Measurements from ENCODE around the gene ABCC3.

ABCC3 gene

DNA sequence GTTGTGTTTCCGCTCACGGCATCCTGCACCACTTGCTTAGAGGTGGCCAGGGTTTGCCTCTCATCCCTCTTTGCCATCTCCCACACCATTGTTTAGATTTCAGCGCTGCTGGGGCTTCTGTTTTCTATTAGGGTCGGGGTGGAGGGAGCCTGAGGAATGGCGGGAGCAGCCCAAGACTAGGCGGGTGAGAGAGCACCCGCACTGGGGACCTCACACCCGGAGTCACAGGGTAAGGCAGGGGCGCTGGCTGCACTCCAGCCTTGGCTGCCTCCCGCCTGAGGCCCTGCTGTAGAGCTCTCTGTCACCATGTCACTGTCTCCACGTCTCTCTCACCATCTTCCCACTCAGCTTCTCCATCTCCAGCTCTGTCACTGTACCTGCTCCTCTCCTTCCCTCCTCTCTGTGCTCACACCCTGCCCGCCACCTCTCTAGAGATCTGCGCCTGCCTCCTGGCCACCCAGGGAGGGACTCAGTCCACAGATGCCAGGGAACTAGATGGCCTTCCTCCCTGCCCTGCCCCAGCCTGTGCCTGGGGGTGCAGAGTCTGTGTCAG is 32.8 kb upstream of the ABCC3 start:
- DNase-seq = peak in 11 of 42 donors; percentile 12 to 70 (median 36)
- intact Hi-C loops (cut with DNase I) = no loop called here

DNA sequence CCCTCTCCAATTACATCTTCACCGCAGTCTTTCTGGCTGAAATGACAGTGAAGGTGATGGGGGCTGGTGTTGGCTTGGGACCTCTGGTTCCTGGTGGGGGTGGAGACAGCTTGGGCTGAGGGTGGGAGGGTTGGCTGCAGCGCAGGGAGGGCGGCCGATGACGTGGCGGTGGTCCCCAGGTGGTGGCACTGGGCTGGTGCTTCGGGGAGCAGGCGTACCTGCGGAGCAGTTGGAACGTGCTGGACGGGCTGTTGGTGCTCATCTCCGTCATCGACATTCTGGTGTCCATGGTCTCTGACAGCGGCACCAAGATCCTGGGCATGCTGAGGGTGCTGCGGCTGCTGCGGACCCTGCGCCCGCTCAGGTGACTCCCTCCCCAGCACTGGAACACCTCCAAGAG is 31.8 kb upstream of the ABCC3 start:
- intact Hi-C loops (cut with DNase I) = no loop called here
- no peak for DNase-seq

DNA sequence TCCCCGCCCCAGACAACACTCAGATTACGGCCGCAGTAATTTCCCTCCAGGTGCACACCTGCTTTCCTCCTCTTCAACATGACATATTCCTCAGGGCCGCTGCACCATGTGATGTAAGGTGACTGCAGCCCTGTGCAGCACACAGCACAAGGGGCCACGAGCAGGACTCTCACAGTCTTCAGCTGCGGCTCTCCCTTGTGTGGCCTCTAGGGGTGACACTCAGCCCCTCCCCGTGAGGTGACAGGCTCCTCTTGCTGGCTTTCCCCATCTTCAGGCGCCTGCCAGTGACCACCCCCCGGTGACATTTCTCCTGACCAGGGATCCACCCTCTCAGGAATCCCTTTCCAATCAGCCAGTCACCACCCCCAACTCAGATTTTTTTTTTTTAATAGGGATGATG is 31.3 kb upstream of the ABCC3 start:
- DNase-seq = no peak
- intact Hi-C loops (cut with DNase I) = no loop called here

DNA sequence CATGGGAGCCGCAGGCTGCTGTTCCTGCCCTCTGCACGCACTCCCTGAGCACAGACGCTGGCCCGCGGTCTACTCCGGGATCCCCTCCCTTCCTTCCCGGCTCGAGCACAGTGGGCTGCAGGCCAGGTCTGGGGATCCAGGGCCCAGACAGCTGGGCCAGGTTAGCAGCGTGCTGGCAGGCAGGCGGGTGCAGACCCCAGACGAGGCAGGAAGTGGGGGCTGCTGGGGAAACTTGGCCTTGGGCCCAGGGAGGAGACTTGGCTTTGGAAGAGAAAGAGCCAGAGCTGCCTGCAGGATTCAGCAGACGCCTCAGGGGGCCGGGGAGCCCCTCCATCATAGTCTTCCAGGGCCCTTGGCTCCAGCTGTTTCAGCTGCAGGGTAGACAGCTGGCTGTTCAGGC is 30.2 kb upstream of the ABCC3 start:
- peak in 15 of 42 donors; percentile 7 to 42 (median 25) for DNase-seq
- intact Hi-C loops (cut with DNase I) = no loop called here

DNA sequence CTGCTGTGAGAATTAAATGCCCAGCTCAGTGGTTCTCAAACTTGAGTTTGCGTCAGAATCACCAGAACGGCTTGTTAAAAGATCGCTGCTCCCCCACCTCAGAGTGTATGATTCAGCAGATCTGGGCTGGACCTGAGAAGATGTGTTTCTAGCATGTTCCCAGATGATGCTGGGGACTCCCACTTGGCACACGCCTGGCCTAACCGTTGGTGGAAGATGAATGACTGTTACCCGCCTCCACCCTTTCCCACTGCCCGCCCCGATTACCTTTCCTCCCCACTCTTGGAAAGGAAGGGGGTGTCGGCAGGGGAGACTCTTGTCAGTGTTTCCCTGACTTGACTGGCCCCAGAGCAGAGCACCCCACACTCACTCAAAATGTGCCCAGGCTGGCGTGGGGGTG is 29.3 kb upstream of the ABCC3 start:
- intact Hi-C loops (cut with DNase I) = no loop called here
- no peak for DNase-seq

DNA sequence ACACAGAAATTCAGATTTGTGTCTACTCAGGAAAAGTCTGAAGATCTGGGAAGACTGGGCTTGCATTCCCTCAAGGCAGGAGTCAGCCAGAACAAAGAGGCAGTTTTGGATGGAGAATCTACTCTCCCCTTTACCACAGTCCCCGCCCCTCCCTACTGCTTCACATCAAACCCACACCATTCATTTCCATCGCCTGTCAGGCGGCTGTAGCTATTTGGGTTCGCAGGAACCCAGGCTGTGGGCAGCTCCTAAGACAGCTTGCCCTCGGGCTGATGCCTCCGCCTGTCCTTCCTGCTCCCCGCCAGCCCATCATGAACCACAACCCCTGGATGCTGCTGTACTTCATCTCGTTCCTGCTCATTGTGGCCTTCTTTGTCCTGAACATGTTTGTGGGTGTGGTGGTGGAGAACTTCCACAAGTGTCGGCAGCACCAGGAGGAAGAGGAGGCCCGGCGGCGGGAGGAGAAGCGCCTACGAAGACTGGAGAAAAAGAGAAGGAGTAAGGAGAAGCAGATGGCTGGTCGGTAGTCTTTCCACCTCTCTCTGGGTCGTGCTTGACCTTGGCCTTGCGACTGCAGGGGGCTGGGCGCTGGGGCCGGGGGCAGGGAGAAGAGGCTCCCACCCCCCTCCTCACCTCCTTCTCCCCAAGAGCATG is 27.0 kb upstream of the ABCC3 start:
- intact Hi-C loops (cut with DNase I) = no loop called here
- DNase-seq = no peak

DNA sequence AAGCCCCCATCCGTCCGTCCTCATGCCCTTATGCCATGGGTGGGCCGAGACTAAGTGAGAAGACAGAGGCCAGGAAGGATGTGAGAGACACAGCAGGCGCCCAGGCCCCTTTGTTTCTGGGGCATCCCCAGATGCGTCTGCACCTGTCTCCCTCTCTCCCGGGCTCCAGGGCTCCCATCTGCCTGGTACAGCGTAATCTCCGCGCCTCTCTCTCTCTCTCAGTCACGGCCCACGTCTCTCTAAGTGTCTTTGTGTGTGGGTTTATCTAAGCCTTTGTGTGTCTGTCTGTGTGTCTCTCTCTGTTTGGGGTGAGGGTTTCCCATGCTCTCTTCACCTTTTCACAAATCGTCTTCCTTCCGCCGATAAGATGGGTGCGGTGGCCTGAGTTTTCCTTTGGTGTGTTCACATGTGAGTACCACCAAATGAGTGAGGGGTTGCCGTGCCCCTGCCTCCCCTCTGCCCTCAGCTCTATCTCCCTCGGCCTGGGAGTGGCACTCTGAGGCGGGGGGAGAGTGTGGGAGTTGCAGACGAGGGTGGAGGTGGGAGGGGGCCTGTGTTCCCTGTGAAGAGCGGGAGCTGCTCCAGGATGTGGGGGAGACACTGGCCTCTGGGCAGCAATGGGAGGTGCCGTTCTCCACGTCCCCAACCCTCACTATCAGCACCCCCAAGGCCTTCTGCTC is 25.8 kb upstream of the ABCC3 start:
- DNase-seq = peak in 37 of 42 donors; percentile 19 to 87 (median 57)
- intact Hi-C loops (cut with DNase I) = no loop called here

DNA sequence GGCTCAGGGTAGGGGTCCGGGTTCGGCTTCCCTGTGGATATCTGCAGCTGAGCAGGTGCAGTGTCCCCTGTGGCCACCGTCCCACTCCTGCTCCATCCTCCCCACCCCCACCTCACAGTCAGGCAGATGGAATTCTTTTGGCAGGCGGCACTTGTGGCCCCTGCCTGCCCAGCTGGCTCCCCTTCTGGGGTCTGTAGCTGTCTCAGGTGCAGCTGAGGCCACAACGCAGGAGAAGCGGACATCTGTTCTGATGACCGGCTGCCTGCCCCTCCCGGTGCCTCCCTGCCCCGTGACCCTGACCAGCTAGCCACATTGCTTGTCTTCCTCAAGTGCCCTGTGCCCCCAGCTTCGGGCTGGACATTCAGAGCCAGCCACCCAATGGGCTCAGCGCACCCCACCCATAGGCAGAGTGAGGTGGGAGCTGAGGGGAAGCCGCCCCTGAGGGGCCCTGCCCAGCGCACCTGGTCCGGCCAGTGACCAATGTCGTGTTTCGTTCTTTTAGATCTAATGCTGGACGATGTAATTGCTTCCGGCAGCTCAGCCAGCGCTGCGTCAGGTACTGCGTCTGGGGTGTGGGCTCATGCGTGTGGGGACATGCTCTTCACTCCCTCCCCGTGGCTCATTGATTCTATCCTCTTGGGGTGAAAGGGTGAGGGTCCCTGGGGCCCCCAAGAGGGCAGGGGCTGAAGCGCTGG is 25.2 kb upstream of the ABCC3 start:
- no peak for DNase-seq
- intact Hi-C loops (cut with DNase I) = no loop called here

DNA sequence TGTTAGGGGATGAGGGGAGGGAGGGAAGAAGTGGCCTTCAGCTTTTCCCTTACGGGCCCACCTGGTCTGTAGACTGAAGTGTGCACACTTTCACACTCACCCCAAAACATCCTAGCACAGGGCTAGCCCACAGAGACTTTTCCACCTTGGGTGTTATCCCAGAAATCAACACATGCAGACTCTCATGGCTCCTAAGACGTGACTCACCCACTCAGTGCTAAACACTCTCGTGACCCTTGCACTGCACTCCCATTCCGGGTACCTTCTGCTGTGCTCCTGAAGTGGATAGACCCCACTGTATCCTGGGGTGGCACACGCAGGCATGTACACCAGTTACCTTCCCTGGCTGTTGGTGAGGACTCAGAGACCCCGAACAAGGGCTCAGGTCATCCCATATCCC is 23.0 kb upstream of the ABCC3 start:
- DNase-seq = no peak
- intact Hi-C loops (cut with DNase I) = no loop called here

DNA sequence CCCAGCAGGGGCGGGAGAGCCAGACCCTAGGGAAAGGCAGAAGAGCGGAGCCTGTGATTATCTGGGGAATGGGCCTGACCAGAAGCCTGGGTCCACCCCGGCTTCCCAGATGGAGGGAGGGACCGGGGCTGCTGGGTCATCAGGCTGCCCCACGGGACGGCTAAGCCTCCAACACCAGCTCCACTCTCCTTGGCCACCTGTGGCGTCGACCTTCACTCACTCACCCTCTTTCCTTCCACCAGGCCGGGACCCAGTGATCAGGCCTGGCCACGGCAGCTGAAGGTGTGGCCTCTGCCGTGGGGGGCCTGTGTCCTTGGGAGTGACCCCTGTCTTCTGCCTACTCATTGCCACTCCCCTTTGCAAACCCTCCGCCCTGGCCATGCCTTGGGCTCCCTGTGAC is 22.4 kb upstream of the ABCC3 start:
- intact Hi-C loops (cut with DNase I) = no loop called here
- no peak for DNase-seq

DNA sequence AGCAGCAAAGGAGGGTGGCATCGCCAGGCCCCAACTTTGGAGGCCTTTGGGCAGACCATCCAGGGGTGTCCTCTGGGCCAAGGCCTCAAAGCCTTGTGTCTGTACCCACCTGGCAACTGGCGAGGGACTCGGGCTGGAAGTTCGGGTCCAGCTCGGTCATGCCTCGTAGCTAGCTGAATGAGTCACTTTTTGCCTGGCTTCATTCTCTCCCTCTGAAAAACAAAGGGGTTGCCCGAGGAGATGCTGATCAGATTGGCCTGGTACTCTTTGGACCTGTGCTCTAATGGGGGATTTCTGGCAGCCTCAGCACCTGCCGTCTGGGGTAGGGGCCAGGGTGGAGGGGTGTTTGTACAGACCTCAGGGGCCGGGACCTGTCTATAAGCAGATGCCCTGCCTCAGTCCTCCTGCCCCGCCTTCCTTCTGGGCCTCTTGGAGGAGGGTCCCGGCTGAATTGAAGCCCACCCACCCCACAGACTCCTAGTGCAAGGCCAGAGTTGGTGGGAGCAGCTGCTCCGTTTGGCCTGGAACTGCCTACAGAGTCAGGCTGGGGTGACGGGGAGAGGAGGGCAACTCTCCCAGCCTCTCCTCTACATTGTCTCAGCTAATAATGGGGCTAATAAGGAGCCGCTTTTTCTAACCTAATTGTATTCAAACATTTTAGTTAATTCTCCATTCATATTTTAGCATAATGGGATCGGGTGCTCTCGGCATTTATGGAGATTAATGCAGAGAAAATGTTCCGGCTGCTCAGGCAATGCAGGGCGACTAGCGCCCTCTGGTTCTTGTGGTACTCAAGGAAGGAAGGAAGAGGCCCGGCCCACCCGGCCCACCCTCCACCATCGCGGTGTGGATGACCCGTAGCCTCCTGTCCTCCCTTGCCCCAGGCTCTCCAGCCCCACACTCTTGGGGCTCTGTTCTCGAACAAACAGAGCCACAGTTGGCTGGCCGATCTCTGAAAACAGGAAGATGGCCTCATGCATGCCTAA is 21.4 kb upstream of the ABCC3 start:
- peak in 14 of 42 donors; percentile 24 to 60 (median 40) for DNase-seq
- intact Hi-C loops (cut with DNase I) = no loop called here

DNA sequence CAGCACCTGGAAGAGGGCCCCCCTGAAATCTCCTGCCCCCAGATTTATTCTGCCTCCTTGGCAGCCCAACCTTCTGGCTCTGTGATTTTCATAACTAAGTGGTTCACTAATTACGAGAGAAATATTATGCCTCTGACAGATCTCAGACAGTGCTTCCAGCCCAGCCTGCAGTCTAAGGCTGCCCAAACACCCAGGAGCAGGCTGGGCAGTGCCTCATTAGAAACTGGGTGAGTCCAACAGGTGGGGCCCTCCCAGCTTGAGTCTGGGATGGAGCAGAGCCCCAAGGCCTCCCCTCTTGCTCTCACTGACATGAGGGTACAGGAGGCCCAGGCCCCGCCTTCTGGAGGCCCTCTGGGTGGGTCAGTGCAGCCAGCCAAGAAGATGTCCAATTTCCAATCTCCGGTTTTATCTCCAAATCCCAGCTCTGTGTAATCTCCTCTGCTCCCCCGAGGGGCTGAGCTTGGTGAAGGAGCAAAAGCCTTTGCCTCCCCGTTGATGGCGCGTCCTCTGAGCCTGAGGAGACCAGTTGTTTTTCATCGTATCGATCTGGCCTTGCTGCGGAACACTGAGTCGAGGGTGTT is 20.1 kb upstream of the ABCC3 start:
- intact Hi-C loops (cut with DNase I) = no loop called here
- DNase-seq = no peak

DNA sequence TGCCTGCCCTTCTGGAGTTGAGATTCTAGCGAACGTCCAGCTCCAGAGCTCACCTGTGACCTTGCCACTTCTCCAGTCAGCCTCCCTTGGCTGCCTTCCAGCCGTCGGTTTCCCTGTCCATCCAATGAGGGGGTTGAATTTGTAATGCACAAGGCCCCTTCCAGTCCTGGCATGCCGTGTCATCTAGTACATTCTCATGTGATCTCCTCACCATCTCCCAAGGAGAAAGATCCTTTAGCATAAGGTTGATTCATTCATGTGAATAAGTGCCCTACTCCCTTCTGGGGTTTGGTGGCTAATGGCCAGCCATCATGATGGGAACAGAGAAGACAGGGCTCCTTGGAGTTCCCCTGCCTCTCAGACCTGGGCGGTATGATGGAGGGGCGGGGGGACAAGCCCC is 18.9 kb upstream of the ABCC3 start:
- DNase-seq = no peak
- intact Hi-C loops (cut with DNase I) = no loop called here

DNA sequence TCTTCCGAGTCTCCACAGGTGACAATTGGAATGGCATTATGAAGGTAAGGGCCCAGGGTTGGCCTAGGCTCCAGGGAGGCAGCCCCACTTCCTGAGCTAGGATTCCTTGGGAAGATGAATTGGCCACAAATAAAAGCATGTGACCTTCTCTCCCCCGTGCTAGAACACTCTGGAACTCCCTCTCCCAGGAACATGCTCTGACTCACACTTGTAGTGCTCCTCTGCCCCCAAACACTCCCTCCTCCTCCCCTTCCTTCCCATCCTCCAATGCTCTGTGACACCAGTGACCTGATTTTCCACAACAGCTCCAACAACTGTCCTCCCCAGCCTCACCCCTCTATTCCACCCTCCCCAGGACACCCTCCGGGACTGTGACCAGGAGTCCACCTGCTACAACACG is 16.4 kb upstream of the ABCC3 start:
- intact Hi-C loops (cut with DNase I) = no loop called here
- peak in 34 of 42 donors; percentile 18 to 83 (median 59) for DNase-seq

DNA sequence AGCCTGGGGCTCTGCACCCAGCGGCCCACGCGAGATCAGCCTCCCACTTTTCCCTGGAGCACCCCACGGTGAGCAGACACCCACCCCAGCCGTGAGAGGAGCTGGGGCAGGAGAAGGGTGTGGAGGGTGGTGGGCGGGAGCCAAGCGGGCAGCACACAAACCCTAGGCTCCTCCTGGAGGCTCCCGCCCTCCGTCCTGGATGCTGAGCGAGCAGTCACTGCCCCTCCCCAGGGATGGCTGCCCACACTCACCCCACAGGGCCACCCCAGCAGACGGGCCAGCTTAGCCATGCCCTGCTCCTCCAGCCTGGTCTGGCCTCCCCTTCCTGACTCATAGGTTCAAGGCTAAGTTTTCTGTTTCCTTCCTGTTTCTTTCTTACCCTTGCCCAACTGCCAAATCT is 15.7 kb upstream of the ABCC3 start:
- no peak for DNase-seq
- intact Hi-C loops (cut with DNase I) = no loop called here

DNA sequence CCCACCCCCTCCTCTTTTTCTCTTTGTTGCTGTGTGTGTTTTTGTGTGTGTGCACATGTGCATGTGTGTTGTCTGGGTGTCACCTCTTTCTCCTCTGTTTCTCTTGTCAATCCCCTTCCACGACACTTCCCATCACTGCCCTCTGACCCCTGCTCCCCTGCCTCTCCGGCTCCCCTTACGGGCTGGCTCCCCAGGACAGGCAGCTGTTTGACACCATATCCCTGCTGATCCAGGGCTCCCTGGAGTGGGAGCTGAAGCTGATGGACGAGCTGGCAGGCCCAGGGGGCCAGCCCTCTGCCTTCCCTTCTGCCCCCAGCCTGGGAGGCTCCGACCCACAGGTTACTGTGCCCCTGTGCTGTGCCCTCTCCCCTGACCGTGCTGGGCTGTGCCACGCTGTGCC is 15.2 kb upstream of the ABCC3 start:
- no peak for DNase-seq
- intact Hi-C loops (cut with DNase I) = no loop called here

DNA sequence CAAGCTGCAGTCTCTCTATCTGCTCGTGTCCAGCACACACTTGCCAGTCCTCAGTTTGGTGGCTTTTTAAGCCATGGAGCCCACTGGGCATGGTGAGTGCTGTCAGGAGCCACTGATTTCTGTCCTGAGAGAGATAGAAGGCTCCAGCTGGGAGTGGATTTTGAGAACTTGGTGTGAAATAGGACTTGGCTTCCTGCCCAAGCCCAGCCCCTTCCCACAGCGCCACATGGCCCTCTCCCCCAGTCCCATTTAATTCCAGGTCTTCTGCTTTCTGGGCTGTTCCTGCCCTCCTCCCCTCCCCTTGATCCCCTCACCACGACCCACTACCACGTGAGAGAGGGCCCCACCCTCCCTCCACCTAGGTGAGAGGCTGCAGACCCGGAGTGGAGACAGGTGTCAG is 14.4 kb upstream of the ABCC3 start:
- intact Hi-C loops (cut with DNase I) = no loop called here
- no peak for DNase-seq

DNA sequence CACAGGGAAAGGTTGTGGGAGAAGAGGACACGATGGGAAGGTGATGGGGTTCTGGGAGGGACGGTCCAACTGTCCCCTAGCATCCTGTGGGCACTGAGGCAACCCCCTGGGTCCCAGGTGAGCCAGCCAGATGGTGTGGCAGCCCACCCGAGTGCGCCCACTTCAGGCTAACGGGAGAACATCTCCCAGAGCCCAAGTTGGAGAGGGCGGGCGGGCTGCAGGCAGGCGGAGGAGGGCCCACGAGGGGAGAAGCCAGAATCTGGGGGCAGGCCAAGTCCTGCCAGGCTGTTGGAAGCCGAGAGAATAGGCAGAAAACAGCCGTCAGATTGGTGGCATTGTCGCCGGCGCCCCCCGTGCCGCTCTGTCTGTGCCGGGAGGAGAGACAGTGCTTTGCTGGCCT is 13.8 kb upstream of the ABCC3 start:
- intact Hi-C loops (cut with DNase I) = no loop called here
- DNase-seq = no peak

DNA sequence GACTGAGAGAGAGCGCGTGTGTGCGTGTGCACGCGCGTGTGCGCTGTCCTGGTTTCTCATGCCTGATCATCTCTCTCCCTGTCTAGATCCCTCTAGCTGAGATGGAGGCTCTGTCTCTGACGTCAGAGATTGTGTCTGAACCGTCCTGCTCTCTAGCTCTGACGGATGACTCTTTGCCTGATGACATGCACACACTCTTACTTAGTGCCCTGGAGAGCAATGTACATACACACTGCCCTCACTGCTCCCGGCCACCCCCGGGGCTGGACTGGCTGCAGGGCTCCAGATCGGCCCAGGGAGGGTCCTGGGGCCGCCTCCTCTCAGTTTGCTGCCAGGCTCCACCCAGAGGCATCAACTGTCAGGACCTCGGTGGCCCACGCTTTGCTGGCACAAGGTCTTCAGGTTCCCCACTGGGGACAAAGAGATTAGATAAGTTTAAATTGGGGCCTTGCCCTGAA is 13.1 kb upstream of the ABCC3 start:
- no peak for DNase-seq
- intact Hi-C loops (cut with DNase I) = no loop called here
